Psoas muscle (tissue), 8 donors: ENCODE data around the gene EEF2K. TPM values are rescaled to one million over a fixed set of nuclear protein-coding genes. Genes with fewer than 3 reads are reported as not detected.
A peak's percentile ranks its signal among the peaks of the same experiment; 100 is the strongest.

ENCODE experiments used
- ATAC-seq, 4 donors: fragments of 200-7000 bp; cut with Tn5 transposase; one replicate each; pipeline ENCODE4 v1.9.1; 2020; ENCODE audit warnings: moderate library complexity in 3 of 4, mild to moderate bottlenecking in 2 of 4
- DNase-seq, 2 donors: peaks; one replicate each; pipeline ENCODE4 v3.0.0-alpha.2; 2020
- H3K27ac ChIP-seq: fragments of 200-600 bp; one replicate; pipeline ENCODE4 v1.8.0; 2022
- H3K27me3 ChIP-seq, 3 donors: fragments of 200-600 bp in 1 of 3; one replicate each; pipeline versions ENCODE4 v1.6.1 to v1.8.0; 2013 to 2022; ENCODE audit warnings: low read length in 2 of 3, mild to moderate bottlenecking in 2 of 3, moderate library complexity in 1 of 3; ENCODE audit not compliant: insufficient read depth in 3 of 3
- H3K36me3 ChIP-seq, 2 donors: fragments of 200-600 bp in 1 of 2; one replicate each; pipeline versions ENCODE4 v1.6.1 to v1.8.0; 2013 to 2022; ENCODE audit warnings: low read depth in 1 of 2, mild to moderate bottlenecking in 1 of 2, moderate library complexity in 1 of 2; ENCODE audit not compliant: insufficient read depth in 1 of 2
- H3K4me1 ChIP-seq: fragments of 200-600 bp; one replicate; pipeline ENCODE4 v1.8.0; 2022
- H3K4me3 ChIP-seq: fragments of 200-600 bp; one replicate; pipeline ENCODE4 v1.8.0; 2022; ENCODE audit warnings: mild to moderate bottlenecking
- H3K9me3 ChIP-seq: fragments of 200-600 bp; one replicate; pipeline ENCODE4 v1.8.0; 2022
- CTCF ChIP-seq: fragments of 200-600 bp; IDR thresholded peaks from one replicate; pipeline ENCODE4 v1.8.0; 2022; ENCODE audit warnings: antibody characterized with exemption
- WGBS, 3 donors: extraction: QIAGEN DNeasy Blood & Tissue Kit; methylation state at CpG; one replicate each; pipeline versions ENCODE4 v1.1.6 to v1.1.7; 2013; 5-methylcytosine and 5-hydroxymethylcytosine counted together
- intact Hi-C, 2 donors: fragments of 100-400 bp; cut with DNase I; formaldehyde crosslinking; loops; one replicate each; pipeline versions ENCODE4 v1.11.0 to v1.14.2; 2022
- polyA plus RNA-seq, 3 donors: library from polyadenylated mRNA; stranded (reverse); fragments of 200-250 nt; gene quantifications; one replicate each; pipeline ENCODE4 v1.2.3, GENCODE V29; 2013
- total RNA-seq, 4 donors: library from RNA; stranded (reverse); fragmentation: NEBNext Ultra II Directional in 2 of 4; extraction: Animal tissue kit (Norgen Biotek cat#: 25700) in 2 of 4; gene quantifications; one replicate each; pipeline versions ENCODE4 v1.2.1 to v1.2.4, GENCODE V29; 2021 to 2023
- donor health status: healthy with polysubstance abuse.
- donor health status: DM: no; HTN: no; CAD: no; lungs with moderate emphysema.
- donor health status: Bipolar disorder and iron deficiency.
- donor health status: healthy.
- donor health status: DM: yes; HTN: yes; CAD: no.
- donor health status: DM: no; HTN: no; CAD: no.
- donor health status: DM: no; HTN: no; CAD: no.
- donor health status: DM: yes; HTN: yes; CAD: no.

The EEF2K gene
- total and polyA plus RNA-seq, 7 donors: 13.0 to 47.0 (median 29.4) TPM

DNA sequence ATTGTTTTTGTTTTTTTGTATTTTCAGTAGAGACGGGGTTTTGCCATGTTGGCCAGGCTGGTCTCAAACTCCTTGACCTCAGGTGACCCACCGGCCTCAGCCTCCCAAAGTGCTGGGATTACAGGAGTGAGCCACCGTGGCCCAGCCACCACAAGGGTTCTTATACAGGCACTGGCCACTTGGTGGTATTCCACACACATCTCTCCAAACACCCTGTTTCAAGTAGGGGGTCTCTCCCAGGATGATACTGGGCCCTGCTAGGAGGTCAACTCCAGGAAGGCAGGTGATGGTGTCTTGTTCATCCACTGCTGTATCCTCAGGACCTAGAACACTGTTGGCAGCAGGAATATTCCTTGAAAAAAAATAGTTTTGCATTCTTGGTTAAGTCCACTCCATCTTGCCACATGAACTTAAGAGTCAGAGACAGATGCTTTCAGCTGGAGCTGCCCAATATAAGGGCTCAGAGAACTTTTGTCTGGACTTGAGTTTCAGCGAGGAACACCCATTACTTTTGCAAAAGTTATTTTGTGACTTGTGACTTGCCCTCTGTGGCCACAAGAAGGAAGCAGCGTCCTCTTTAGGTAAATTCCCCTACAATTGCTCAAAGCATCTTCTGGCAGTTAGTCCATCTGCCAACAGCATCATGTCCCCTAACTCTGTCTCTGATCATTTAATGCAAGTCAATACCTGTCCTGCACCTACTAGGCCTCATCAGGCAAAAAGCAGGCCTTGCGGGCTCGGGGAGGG, 7.4 kb upstream of the EEF2K start:
- intact Hi-C loops: no loop called here
- 74 to 84% (median 75%) methylated on average over 7 of the region's 7 CpGs for WGBS, 3 donors
- Histone ChIP-seq H3K36me3 (no peaks in the 10 kb centered on the region), H3K4me1 (peaks cover 14% of the 10 kb centered on the region), H3K4me3 (no peak overlapping the region), H3K9me3 (no peaks in the 10 kb centered on the region), H3K27ac (peak overlapping the region; percentile 77), H3K27me3 (no peaks in the 10 kb centered on the region)
- TF ChIP-seq CTCF: no peak
- DNase-seq (no peak), ATAC-seq (no peak)

DNA sequence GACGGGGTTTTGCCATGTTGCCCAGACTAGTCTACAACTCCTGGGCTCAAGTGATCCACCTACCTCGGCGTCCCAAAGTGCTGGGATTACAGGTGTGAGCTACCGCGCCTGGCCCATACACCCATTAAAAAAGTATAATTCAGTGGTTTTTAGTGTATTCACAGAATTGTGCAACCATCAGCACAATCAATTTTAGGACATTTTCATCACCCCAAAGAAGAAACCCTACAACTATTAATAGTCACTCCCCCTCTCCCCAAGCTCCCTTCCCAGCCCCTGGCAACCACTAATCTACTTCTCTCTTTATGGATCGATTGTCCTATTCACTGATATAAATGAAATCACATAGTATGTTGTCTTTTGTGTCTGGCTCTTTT, 3.8 kb upstream of the EEF2K start:
- no peak for DNase-seq
- 93 to 96% (median 94%) methylated on average over 6 of the region's 6 CpGs for whole genome bisulfite sequencing, 3 donors
- Histone ChIP-seq H3K9me3 (no peaks in the 10 kb centered on the region), H3K4me1 (peaks cover 9% of the 10 kb centered on the region), H3K27me3 (no peaks in the 10 kb centered on the region), H3K36me3 (no peaks in the 10 kb centered on the region), H3K27ac (no peak overlapping the region), H3K4me3 (no peak overlapping the region)
- intact Hi-C loops: no loop called here
- TF ChIP-seq CTCF: no peak
- no peak for ATAC-seq

- ATAC-seq (no peak), DNase-seq (no peak)
- Histone ChIP-seq H3K9me3 (no peaks in the 10 kb centered on the region), H3K27ac (no peak overlapping the region), H3K4me3 (no peak overlapping the region), H3K36me3 (no peaks in the 10 kb centered on the region), H3K27me3 (no peaks in the 10 kb centered on the region), H3K4me1 (peaks cover 15% of the 10 kb centered on the region)
- intact Hi-C loops: no loop called here
- TF ChIP-seq CTCF: no peak
- WGBS, 3 donors: 92 to 95% (median 95%) methylated on average over 5 of the region's 5 CpGs
Observed at GRCh38 chr16:22203091-22203490, 3.0 kb upstream of the EEF2K start.

DNA sequence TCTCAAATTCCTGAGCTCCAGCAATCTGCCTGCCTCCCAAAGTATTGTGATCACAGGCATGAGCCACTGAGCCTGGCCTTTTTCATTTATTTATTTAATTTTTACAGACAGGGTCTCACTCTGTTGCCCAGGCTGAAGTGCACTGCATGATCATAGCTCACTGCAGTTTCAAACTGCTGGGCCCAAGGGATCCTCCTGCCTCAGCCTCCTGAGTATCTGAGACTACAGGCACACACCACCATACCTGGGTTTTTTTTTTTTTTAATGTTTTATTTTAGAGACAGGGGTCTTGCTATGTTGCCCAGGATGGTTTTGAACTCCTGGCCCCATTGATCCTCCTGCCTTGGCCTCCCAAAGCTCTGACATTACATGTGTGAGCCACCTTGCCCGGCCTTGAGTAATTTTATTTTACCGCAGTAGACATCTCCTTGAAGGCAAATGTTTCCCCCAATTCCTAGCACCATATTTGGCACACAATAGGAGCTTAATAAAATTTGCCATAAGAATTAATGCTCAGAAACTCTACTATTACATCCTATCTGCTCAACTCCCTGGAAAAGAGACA, 1.9 kb upstream of the EEF2K start:
- intact Hi-C loops: no loop called here
- Histone ChIP-seq H3K9me3 (no peaks in the 10 kb centered on the region), H3K27me3 (no peaks in the 10 kb centered on the region), H3K36me3 (no peaks in the 10 kb centered on the region), H3K27ac (no peak overlapping the region), H3K4me3 (no peak overlapping the region), H3K4me1 (peaks cover 26% of the 10 kb centered on the region)
- DNase-seq: no peak
- 94 to 97% (median 96%) methylated on average over 2 of the region's 2 CpGs for WGBS, 3 donors
- no peak for TF ChIP-seq CTCF
- no peak for ATAC-seq
